GM19463 (cell line): ENCODE data around the gene HMGCS2.

ENCODE experiments used
- ATAC-seq: cut with Tn5 transposase; IDR thresholded peaks from one replicate; pipeline ENCODE4 v1.9.1; 2021; ENCODE audit warnings: mild to moderate bottlenecking, moderate library complexity; ENCODE audit not compliant: unreplicated experiment

HMGCS2 gene

GRCh38 chr1:119768778-119769177 lies at the start of gene HMGCS2:
Gene HMGCS2, minus strand, starts transcription at chr1:119768905. Its CDS starts 61 bp downstream, at chr1:119768844.
- ATAC-seq: no peak

- no peak for ATAC-seq
Observed at GRCh38 chr1:119818181-119818580, 49.5 kb upstream of the HMGCS2 start.

GRCh38 chr1:119816407-119816806 lies 47.7 kb upstream of the HMGCS2 start:
- ATAC-seq: no peak

GRCh38 chr1:119815928-119816327 lies 47.2 kb upstream of the HMGCS2 start:
- ATAC-seq: no peak

- ATAC-seq: no peak
Observed at GRCh38 chr1:119815361-119815760, 46.7 kb upstream of the HMGCS2 start.

- ATAC-seq: no peak
Observed at GRCh38 chr1:119814288-119814687, 45.6 kb upstream of the HMGCS2 start.

GRCh38 chr1:119811985-119812557 lies 43.4 kb upstream of the HMGCS2 start:
- no peak for ATAC-seq

- no peak for ATAC-seq
Observed at GRCh38 chr1:119811387-119811786, 42.7 kb upstream of the HMGCS2 start, which contains the start of gene REG4. Gene REG4, minus strand, starts transcription at chr1:119811460. Its CDS starts 2,691 bp downstream, at chr1:119808769.

- ATAC-seq: peak; percentile 88
Observed at GRCh38 chr1:119808972-119809550, 40.4 kb upstream of the HMGCS2 start.

GRCh38 chr1:119808491-119808890 lies 39.8 kb upstream of the HMGCS2 start:
- no peak for ATAC-seq

- ATAC-seq: no peak
Observed at GRCh38 chr1:119806489-119806888, 37.8 kb upstream of the HMGCS2 start.

GRCh38 chr1:119805746-119806145 lies 37.0 kb upstream of the HMGCS2 start:
- no peak for ATAC-seq

- no peak for ATAC-seq
Observed at GRCh38 chr1:119805247-119805646, 36.5 kb upstream of the HMGCS2 start.

- ATAC-seq: no peak
Observed at GRCh38 chr1:119799599-119800177, 31.0 kb upstream of the HMGCS2 start.

- no peak for ATAC-seq
Observed at GRCh38 chr1:119799003-119799402, 30.3 kb upstream of the HMGCS2 start.

- no peak for ATAC-seq
Observed at GRCh38 chr1:119797606-119798005, 28.9 kb upstream of the HMGCS2 start.

GRCh38 chr1:119797162-119797561 lies 28.5 kb upstream of the HMGCS2 start:
- ATAC-seq: no peak

GRCh38 chr1:119795261-119796200 lies 26.8 kb upstream of the HMGCS2 start:
- ATAC-seq: no peak

- no peak for ATAC-seq
Observed at GRCh38 chr1:119794876-119795240, 26.2 kb upstream of the HMGCS2 start.

- no peak for ATAC-seq
Observed at GRCh38 chr1:119794230-119794875, 25.6 kb upstream of the HMGCS2 start.

GRCh38 chr1:119791377-119791776 lies 22.7 kb upstream of the HMGCS2 start:
- no peak for ATAC-seq
